K562 (cell line): Measurements from ENCODE around the gene FDPS. TPM values are rescaled to one million over a fixed set of nuclear protein-coding genes. Genes with fewer than 3 reads are reported as not detected.

Experiments used
- CBX5 ChIP-seq: IDR thresholded peaks from 2 replicates; pipeline ENCODE4 v1.6.1; 2014; ENCODE audit warnings: low read depth, borderline replicate concordance
- CTCF ChIP-seq, 3 experiments: IDR thresholded peaks in 2 of 3; conservative IDR thresholded peaks in 1 of 3; 2 replicates each; pipeline ENCODE4 v1.5.1; 2011 to 2012; ENCODE audit warnings: low read length in 3 of 3, mild to moderate bottlenecking in 3 of 3, control low read depth in 2 of 3, improper control_type of control experiment in 1 of 3, inconsistent platforms in 1 of 3, low read depth in 1 of 3, mixed read lengths in 1 of 3, moderate library complexity in 1 of 3; ENCODE audit not compliant: insufficient read depth in 2 of 3
- EHMT2 ChIP-seq: fragments of 450-650 bp; IDR thresholded peaks from 2 replicates; pipeline ENCODE4 v1.6.1; 2018; ENCODE audit warnings: antibody characterized with exemption
- MAZ ChIP-seq, 2 experiments: fragments of 450-650 bp in 1 of 2; sonication (generic) in 1 of 2; formaldehyde crosslinking; IDR thresholded peaks in 1 of 2; conservative IDR thresholded peaks in 1 of 2; 2 replicates each; pipeline versions ENCODE4 v1.4.0 to v1.5.0; 2020; ENCODE audit warnings: mild to moderate bottlenecking in 1 of 2, missing genetic modification reagents in 1 of 2
- MXI1 ChIP-seq: IDR thresholded peaks from 2 replicates; pipeline ENCODE4 v1.6.1; 2011; ENCODE audit warnings: low read depth, mild to moderate bottlenecking, improper control_type of control experiment, low read length
- NCOA1 ChIP-seq: fragments of 450-650 bp; IDR thresholded peaks from 2 replicates; pipeline ENCODE4 v1.6.1; 2016; ENCODE audit warnings: low read depth
- RHOXF2B ChIP-seq: fragments of 250-450 bp; sonication (Bioruptor Pico); conservative IDR thresholded peaks from 2 replicates; pipeline ENCODE4 v1.5.1; 2021
- TBL1XR1 ChIP-seq, 2 experiments: IDR thresholded peaks; 2 replicates each; pipeline ENCODE4 v1.6.1; 2012; ENCODE audit warnings: improper control_type of control experiment in 2 of 2, low read length in 2 of 2, mild to moderate bottlenecking in 1 of 2
- TFAM ChIP-seq: fragments of 250-450 bp; sonication (Bioruptor Pico); conservative IDR thresholded peaks from 2 replicates; pipeline ENCODE4 v1.5.0; 2021; ENCODE audit warnings: mild to moderate bottlenecking, moderate library complexity
- THAP12 ChIP-seq: fragments of 250-450 bp; sonication (Bioruptor Pico); IDR thresholded peaks from 2 replicates; pipeline ENCODE4 v1.9.0; 2021; ENCODE audit warnings: mild to moderate bottlenecking, inconsistent platforms
- TOE1 ChIP-seq, 2 experiments: fragments of 450-650 bp in 1 of 2; sonication (generic) in 1 of 2; formaldehyde crosslinking in 1 of 2; IDR thresholded peaks; 2 replicates each; pipeline versions ENCODE4 v1.7.1 to v1.8.0; 2016 to 2022; ENCODE audit warnings: borderline replicate concordance in 2 of 2, mild to moderate bottlenecking in 2 of 2, antibody characterized with exemption in 1 of 2, inconsistent platforms in 1 of 2, low read depth in 1 of 2, missing genetic modification reagents in 1 of 2, moderate library complexity in 1 of 2
- TSHZ1 ChIP-seq: fragments of 250-450 bp; sonication (Bioruptor Pico); IDR thresholded peaks from 2 replicates; pipeline ENCODE4 v1.4.0; 2020; ENCODE audit warnings: mild to moderate bottlenecking, moderate library complexity
- ZBTB33 ChIP-seq: sonication (generic); formaldehyde crosslinking; IDR thresholded peaks from 2 replicates; pipeline ENCODE4 v1.8.1; 2023; ENCODE audit warnings: mild to moderate bottlenecking, missing genetic modification reagents
- ZBTB7A ChIP-seq: IDR thresholded peaks from 2 replicates; pipeline ENCODE4 v1.6.1; 2011; ENCODE audit warnings: low read depth, mild to moderate bottlenecking, low read length, moderate library complexity, borderline replicate concordance; ENCODE audit not compliant: control insufficient read depth
- ZNF561 ChIP-seq: fragments of 450-650 bp; formaldehyde crosslinking; conservative IDR thresholded peaks from 2 replicates; pipeline ENCODE4 v1.4.0; 2020; ENCODE audit warnings: mild to moderate bottlenecking, moderate library complexity
- polyA plus RNA-seq, 8 experiments: library from polyadenylated mRNA; depleted of rRNA in 4 of 8; stranded (reverse) in 5 of 8; unstranded in 3 of 8; fragments of >200 nt; fragmentation: Nextera tagmentation in 2 of 8; fragmentation: Illumina TruSeq in 1 of 8; extraction: Ambion mirVana in 2 of 8; extraction: Trizol in 1 of 8; gene quantifications; 2 replicates each; pipeline versions ENCODE4 v1.2.1 to v1.2.3, GENCODE V29; 2011 to 2014; ENCODE audit warnings: inconsistent platforms in 1 of 8, missing spikeins in 1 of 8
- total RNA-seq, 7 experiments: library from RNA; depleted of rRNA in 6 of 7; stranded (reverse); fragments of >200 nt in 6 of 7; fragmentation: Illumina TruSeq in 2 of 7; extraction: Trizol in 2 of 7; gene quantifications; 2 replicates each; pipeline versions ENCODE4 v1.2.1 to v1.2.3, GENCODE V29; 2011 to 2021; ENCODE audit warnings: low replicate concordance in 1 of 7

The FDPS gene
- total and polyA plus RNA-seq, 9 of the 15 experiments (the other 6 are each of a cell fraction or from before 2014, with no cell fraction given), result 247 to 884 (median 360) TPM

- TF ChIP-seq CTCF (IDR thresholded peaks at IDR 0.05 in 2 of 3, conservative IDR thresholded peaks at IDR 0.05 in 1 of 3; ENCODE audit: insufficient read depth in 2 of 3, low read depth in 1 of 3, low read length in 3 of 3), result peak; percentile 29 to 43 (median 40); a peak in 2 of 6 replicates
- no peak for TF ChIP-seq THAP12
- no peak for TF ChIP-seq ZBTB33
- TF ChIP-seq ZNF561 (CRISPR knock-in tag), result no peak
- TF ChIP-seq RHOXF2B (CRISPR knock-in tag), result no peak
- TF ChIP-seq TBL1XR1 (IDR thresholded peaks at IDR 0.05; ENCODE audit: low read length in 2 of 2), result no peak
- TF ChIP-seq MXI1, result 0 out of 2 replicates have a peak, but pooled peaks have one; percentile 30
- no peak for TF ChIP-seq TSHZ1
- TF ChIP-seq EHMT2, result peak; percentile 93
- no peak for TF ChIP-seq TOE1 (IDR thresholded peaks at IDR 0.05; ENCODE audit: borderline replicate concordance)
- no peak for TF ChIP-seq TOE1 (CRISPR knock-in tag; IDR thresholded peaks at IDR 0.05; ENCODE audit: borderline replicate concordance, low read depth)
- peak; percentile 96 for TF ChIP-seq ZBTB7A
- TF ChIP-seq TFAM (CRISPR knock-in tag), result no peak
- TF ChIP-seq CBX5, result peak; percentile 17; the same call in 1 of the 2 replicates
- peak; percentile 55; the same call in 1 of the 2 replicates for TF ChIP-seq NCOA1
- TF ChIP-seq MAZ (CRISPR knock-in tag; conservative IDR thresholded peaks at IDR 0.05 in 1 of 2, IDR thresholded peaks at IDR 0.05 in 1 of 2), result peak in 1 of 2 experiments; percentile 59; a peak in 3 of 4 replicates
- TF ChIP-seq, all 486 proteins: peak for 28
Measured at GRCh38 chr1:155277902-155278688, 30.6 kb upstream of the FDPS start (continued).
